ENCODE results near the gene RFLNA. TPM values are rescaled to one million over a fixed set of nuclear protein-coding genes. Genes with fewer than 3 reads are reported as not detected.

The RFLNA gene
- total and polyA plus RNA-seq, 2 donors (not counting 1 experiment from before 2014, with no cell fraction given) = not detected

Small RNAs within 50 kb of the gene (small RNA-seq; reads per million reads assigned to genes)
- not detected for gene MIR6880 (ENCODE audit: insufficient read length, low read depth, low replicate concordance)
